LHCN-M2 (cell line): Measurements from ENCODE around the gene CYP3A7. TPM values are rescaled to one million over a fixed set of nuclear protein-coding genes. Genes with fewer than 3 reads are reported as not detected.
"Not testable (repeated sequence)": the region's sequence is repeated elsewhere in the genome, so short reads cannot be mapped to it uniquely, and the experiment has no call there.

Experiments
- DNase-seq: peaks from one replicate; pipeline ENCODE4 v3.0.0-alpha.2; 2012; ENCODE audit warnings: low read depth
- total RNA-seq: library from RNA; depleted of rRNA; stranded (reverse); fragments of >200 nt; gene quantifications from 2 replicates; pipeline ENCODE4 v1.2.3, GENCODE V29; 2014

Gene CYP3A7
- total RNA-seq, 1 experiment from 2014 or later: not detected

DNA sequence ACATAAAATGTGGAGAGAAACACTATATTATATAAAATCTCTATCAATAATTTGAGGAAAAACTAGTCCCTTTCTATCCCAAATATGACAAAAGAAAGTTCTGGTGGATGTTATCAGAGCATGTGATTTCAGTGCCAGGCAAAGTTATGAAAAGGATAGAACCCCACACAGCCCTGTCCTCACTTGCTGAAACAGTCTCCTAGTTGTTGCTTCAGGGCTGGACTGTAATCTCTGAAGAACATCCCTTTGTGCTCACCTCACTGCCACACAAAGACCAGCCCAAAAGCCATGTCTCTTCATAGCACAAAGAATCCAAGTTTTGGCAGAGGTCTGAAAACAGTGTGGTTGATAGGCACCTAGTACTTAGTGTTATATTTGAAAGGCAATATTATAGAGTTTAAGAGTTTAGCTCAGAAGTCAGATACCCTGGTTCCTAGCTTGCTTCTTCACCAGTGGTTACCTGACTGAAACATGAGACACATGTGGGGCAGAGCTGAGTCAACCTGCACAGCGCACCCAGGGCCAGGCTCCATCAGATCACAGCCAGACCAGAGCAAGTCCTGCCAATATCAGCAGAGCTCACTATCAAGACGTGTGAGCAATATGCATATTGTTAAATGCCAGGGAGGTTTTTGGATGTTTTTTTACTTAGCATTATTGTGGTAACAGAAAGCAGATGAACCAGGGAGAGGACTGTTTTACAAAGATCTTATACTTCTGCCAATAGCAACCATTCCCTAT, 25.0 kb downstream of the CYP3A7 start:
- no peak for DNase-seq

GRCh38 chr7:99709260-99709659, 25.7 kb downstream of the CYP3A7 start:
- no peak for DNase-seq

GRCh38 chr7:99707096-99707495, 27.9 kb downstream of the CYP3A7 start:
- DNase-seq: peak; percentile 27

- no peak for DNase-seq
These were observed 35.0 kb downstream of the CYP3A7 start for GRCh38 chr7:99699946-99700345.

- DNase-seq: not testable (repeated sequence)
These were observed 35.9 kb downstream of the CYP3A7 start for GRCh38 chr7:99698867-99699730.

GRCh38 chr7:99694912-99695304, 40.1 kb downstream of the CYP3A7 start:
- no peak for DNase-seq

DNA sequence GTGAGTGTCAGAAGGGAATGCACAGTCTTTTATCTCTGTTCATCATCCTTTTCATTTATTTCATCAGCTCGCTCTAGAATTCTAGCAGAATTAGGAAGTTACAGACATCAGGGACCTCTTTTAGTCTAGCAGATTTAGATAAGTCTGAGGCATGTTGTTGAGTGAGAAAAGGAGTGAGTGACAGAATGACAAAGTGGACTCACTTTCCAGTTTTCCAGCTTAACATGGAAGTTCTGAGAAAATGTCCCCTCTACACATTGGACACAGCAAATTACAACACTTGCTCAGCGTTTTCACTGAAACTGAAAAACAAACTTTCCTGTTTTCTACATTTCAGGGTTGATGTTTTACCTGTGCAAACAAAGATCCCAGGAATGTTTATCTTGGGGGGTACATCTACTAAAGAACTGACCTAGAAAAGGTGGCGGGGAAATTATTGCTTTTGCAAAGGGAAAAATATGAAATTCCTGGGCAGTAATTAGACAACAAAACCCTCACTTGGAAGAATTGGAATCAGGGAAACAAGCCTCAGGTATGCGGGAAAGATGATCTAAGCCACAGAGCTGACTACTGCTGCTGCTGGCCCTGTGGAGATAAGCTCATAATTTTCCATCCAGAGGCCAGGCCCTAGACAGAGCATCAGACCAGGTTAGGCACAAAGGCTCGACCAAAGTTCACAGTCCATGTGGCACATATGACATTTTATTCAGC, 40.6 kb downstream of the CYP3A7 start:
- no peak for DNase-seq

- no peak for DNase-seq
These were observed 41.4 kb downstream of the CYP3A7 start for GRCh38 chr7:99693427-99694200.

- DNase-seq: no peak
These were observed 41.9 kb downstream of the CYP3A7 start for GRCh38 chr7:99693100-99693426.

- not testable (repeated sequence) for DNase-seq
These were observed 42.4 kb downstream of the CYP3A7 start for GRCh38 chr7:99692563-99692962.

- not testable (repeated sequence) for DNase-seq
These were observed 43.3 kb downstream of the CYP3A7 start for GRCh38 chr7:99691658-99692057.

GRCh38 chr7:99690918-99691317, 44.1 kb downstream of the CYP3A7 start:
- not testable (repeated sequence) for DNase-seq

GRCh38 chr7:99685871-99686608, 49.0 kb downstream of the CYP3A7 start:
- not testable (repeated sequence) for DNase-seq

GRCh38 chr7:99685129-99685758, 49.8 kb downstream of the CYP3A7 start:
- DNase-seq: no peak

- peak; percentile 31 for DNase-seq
These were observed 55.4 kb downstream of the CYP3A7 start, which contains the start of gene CYP3A5 for GRCh38 chr7:99679400-99680191. CYP3A5 (minus strand) TSS chr7:99679996; CDS start chr7:99679896, 100 bp downstream.

GRCh38 chr7:99679032-99679399, 56.0 kb downstream of the CYP3A7 start:
- peak; percentile 24 for DNase-seq

- DNase-seq: no peak
These were observed 57.3 kb downstream of the CYP3A7 start for GRCh38 chr7:99677648-99678045.

DNA sequence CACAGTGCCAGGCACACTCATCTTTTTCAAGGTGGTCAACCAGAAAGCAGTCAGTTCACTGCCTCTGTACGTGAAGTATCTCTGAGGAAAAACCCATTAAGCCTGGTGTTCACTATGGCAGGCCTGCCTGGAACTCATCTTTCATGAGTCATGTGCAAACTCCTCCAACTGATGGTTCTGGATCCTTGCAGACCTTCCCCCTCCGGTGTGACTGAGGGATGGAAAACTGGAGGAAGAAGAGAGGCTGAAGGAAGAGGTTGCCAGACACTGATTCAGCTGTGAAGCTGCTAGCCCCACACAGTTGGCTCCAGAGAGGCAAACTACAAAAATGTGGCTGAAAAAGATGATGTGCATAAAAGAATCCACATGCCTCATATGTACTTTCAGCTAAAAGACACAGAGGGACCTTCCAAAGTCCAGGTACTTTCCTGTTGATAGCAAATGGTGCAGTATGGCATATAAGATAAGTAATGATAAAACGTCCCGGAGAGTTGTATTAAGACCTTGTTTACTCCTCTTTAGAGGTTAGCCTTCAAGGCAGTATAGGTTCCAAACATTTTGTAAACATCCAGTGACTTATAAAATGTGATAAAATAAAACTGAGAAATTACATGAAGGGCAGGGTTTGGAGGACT, 57.9 kb downstream of the CYP3A7 start:
- no peak for DNase-seq
